Naive thymus-derived CD4-positive, alpha-beta T cell (primary cell): ENCODE measurements around the gene FBRSL1. TPM values are rescaled to one million over a fixed set of nuclear protein-coding genes. Genes with fewer than 3 reads are reported as not detected.

Experiments used
- ATAC-seq: fragments of 150-1000 bp; cut with Tn5 transposase; 2 replicates; pipeline ENCODE4 v1.10.0; 2021; ENCODE audit warnings: mild to moderate bottlenecking, moderate library complexity
- CTCF ChIA-PET: fragments of 350-600 bp; sonication (Branson Sonifier 250); formaldehyde crosslinking; loops from one replicate; lab custom pipeline; 2021; ENCODE audit warnings: antibody characterized with exemption; lab: Charles Lee
- POLR2A ChIA-PET: fragments of 350-600 bp; sonication (Branson Sonifier 250); formaldehyde crosslinking; loops from one replicate; lab custom pipeline; 2021; ENCODE audit warnings: antibody characterized with exemption, inconsistent platforms; lab: Charles Lee
- DNase-seq, 9 donors: peaks; one replicate each; pipeline versions ENCODE4 v3.0.0 to v3.0.0-alpha.2; 2020 to 2022; ENCODE audit warnings: mixed read lengths in 1 of 9
- H3K27ac ChIP-seq: one replicate; pipeline ENCODE4 v1.7.0; 2013; ENCODE audit warnings: mild to moderate bottlenecking, low read depth, low read length, moderate library complexity
- H3K27me3 ChIP-seq, 2 donors: one replicate each; pipeline ENCODE4 v1.7.0; 2013; ENCODE audit warnings: low read length in 2 of 2, mild to moderate bottlenecking in 2 of 2, moderate library complexity in 2 of 2; ENCODE audit not compliant: control insufficient read depth in 2 of 2, insufficient read depth in 2 of 2
- H3K36me3 ChIP-seq, 3 experiments: 1 replicate in 2 of 3; 2 replicates in 1 of 3; pipeline ENCODE4 v1.7.0; 2013; ENCODE audit warnings: low read length in 3 of 3, mild to moderate bottlenecking in 3 of 3, moderate library complexity in 1 of 3; ENCODE audit not compliant: insufficient read depth in 3 of 3, control insufficient read depth in 2 of 3
- H3K4me1 ChIP-seq, 2 donors: one replicate each; pipeline ENCODE4 v1.7.0; 2013; ENCODE audit warnings: low read length in 2 of 2, mild to moderate bottlenecking in 2 of 2, moderate library complexity in 1 of 2; ENCODE audit not compliant: control insufficient read depth in 2 of 2, insufficient read depth in 2 of 2
- H3K4me3 ChIP-seq: 2 replicates; pipeline ENCODE4 v1.7.0; 2013; ENCODE audit warnings: mild to moderate bottlenecking, low read length
- H3K9me3 ChIP-seq, 3 experiments: 1 replicate in 2 of 3; 2 replicates in 1 of 3; pipeline ENCODE4 v1.7.0; 2013; ENCODE audit warnings: low read length in 3 of 3; ENCODE audit not compliant: control insufficient read depth in 2 of 3
- H3K27ac Mint-ChIP-seq, 9 donors: one replicate each; pipeline ENCODE4 v1.8.0; 2020 to 2022; ENCODE audit warnings: mixed read lengths in 9 of 9, mild to moderate bottlenecking in 8 of 9, moderate library complexity in 5 of 9, inconsistent platforms in 2 of 9
- H3K27me3 Mint-ChIP-seq, 5 donors: one replicate each; pipeline ENCODE4 v1.8.0; 2021 to 2022; ENCODE audit warnings: mixed read lengths in 5 of 5, mild to moderate bottlenecking in 1 of 5
- H3K36me3 Mint-ChIP-seq, 5 donors: one replicate each; pipeline ENCODE4 v1.8.0; 2020 to 2022; ENCODE audit warnings: mixed read lengths in 5 of 5, mild to moderate bottlenecking in 3 of 5, inconsistent platforms in 1 of 5
- H3K4me1 Mint-ChIP-seq, 7 donors: one replicate each; pipeline ENCODE4 v1.8.0; 2020 to 2022; ENCODE audit warnings: mixed read lengths in 7 of 7, mild to moderate bottlenecking in 3 of 7, inconsistent platforms in 1 of 7
- H3K4me3 Mint-ChIP-seq, 10 donors: one replicate each; pipeline ENCODE4 v1.8.0; 2020 to 2022; ENCODE audit warnings: mild to moderate bottlenecking in 10 of 10, mixed read lengths in 10 of 10, moderate library complexity in 6 of 10, inconsistent platforms in 2 of 10
- H3K9me3 Mint-ChIP-seq, 11 donors: one replicate each; pipeline ENCODE4 v1.8.0; 2020 to 2022; ENCODE audit warnings: mixed read lengths in 11 of 11, mild to moderate bottlenecking in 4 of 11, inconsistent platforms in 1 of 11, moderate library complexity in 1 of 11
- intact Hi-C, 2 donors: fragments of 100-400 bp; cut with micrococcal nuclease; formaldehyde crosslinking; loops; one replicate each; pipeline ENCODE4 v1.15.1; 2023
- polyA plus RNA-seq, 2 donors: library from polyadenylated mRNA; unstranded; fragments of 300-500 nt; fragmentation: Illumina TruSeq; gene quantifications; one replicate each; pipeline ENCODE4 v1.2.3, GENCODE V29; 2021
- total RNA-seq, 6 experiments: library from RNA in 5 of 6; stranded (reverse) in 5 of 6; gene quantifications; 1 replicate in 5 of 6; 2 replicates in 1 of 6; pipeline ENCODE4 v1.2.3 and lab custom pipeline; 2021 to 2026

Gene FBRSL1
- total and polyA plus RNA-seq, 7 experiments from 2014 or later: 0.77 to 105 (median 90.9) TPM

DNA sequence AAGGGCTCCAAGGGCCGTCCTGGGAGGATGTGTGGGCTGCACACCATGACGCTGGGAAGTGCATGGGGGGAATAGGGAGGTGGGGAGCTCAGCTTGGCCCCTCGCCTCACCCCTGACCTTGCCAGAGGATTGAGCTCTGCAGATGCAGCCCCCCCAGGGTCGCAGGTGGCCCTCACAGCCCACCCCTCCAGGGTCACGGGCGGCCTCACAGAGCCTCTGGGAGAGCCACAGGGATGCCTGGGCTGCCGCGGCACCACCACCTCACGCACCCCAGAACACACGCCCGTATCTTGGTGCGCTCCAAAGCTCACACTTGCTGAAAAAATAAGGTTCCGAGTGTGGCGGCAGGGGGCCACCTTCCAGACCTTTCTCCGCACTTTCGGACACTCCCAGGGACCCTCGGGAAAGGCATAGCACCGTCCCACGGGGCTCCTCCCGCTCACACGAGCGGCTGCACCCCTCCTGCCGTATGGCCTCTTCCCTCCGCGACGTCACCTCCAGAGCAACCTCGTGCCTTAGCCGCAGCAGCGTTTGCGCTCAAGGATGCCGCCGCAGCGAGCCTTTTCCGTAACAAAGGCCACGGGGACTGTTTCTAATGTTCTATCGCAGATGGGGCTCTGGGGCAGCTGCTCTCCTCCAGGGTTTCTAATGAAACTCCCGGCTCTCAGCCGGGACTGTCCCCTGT, 9.9 kb upstream of the FBRSL1 start:
- ChIA-PET POLR2A (interaction anchor here (0.8 to 5.8 kb wide), 2 partner anchors 7 to 42 kb away, joined by 3 to 66 read pairs; no protein-coding TSS in a partner anchor), CTCF (interaction anchor here (1.3 kb wide), 1 partner anchor 8 kb away, joined by 4 read pairs; no protein-coding TSS in a partner anchor)
- H3K27me3 Mint-ChIP-seq: peaks cover 0 to 5% (median 0%) of the 10 kb centered on the region in 5 donors
- peaks cover 23 to 43% (median 29%) of the 10 kb centered on the region in 7 donors for H3K4me1 Mint-ChIP-seq
- H3K27me3 ChIP-seq: no peaks in the 10 kb centered on the region
- peaks cover 0 to 11% (median 0%) of the 10 kb centered on the region in 11 donors for H3K9me3 Mint-ChIP-seq
- H3K27ac ChIP-seq: no peak overlapping the region
- H3K9me3 ChIP-seq: no peaks in the 10 kb centered on the region
- DNase-seq (no peak), ATAC-seq (no peak)
- H3K4me1 ChIP-seq: peaks cover 11 to 18% of the 10 kb centered on the region in 2 donors
- H3K36me3 Mint-ChIP-seq: peaks cover 0 to 2% (median 0%) of the 10 kb centered on the region in 5 donors
- H3K27ac Mint-ChIP-seq: peak overlapping the region in 1 of 9 donors; percentile 72
- H3K36me3 ChIP-seq: no peaks in the 10 kb centered on the region
- H3K4me3 ChIP-seq: no peak overlapping the region
- intact Hi-C loops: loop anchor here (5.0 to 10.0 kb wide), 2 partner anchors 42 to 535 kb away; partner anchors contain the start of gene EP400 (in 1 of the 2)
- no peak overlapping the region for H3K4me3 Mint-ChIP-seq

DNA sequence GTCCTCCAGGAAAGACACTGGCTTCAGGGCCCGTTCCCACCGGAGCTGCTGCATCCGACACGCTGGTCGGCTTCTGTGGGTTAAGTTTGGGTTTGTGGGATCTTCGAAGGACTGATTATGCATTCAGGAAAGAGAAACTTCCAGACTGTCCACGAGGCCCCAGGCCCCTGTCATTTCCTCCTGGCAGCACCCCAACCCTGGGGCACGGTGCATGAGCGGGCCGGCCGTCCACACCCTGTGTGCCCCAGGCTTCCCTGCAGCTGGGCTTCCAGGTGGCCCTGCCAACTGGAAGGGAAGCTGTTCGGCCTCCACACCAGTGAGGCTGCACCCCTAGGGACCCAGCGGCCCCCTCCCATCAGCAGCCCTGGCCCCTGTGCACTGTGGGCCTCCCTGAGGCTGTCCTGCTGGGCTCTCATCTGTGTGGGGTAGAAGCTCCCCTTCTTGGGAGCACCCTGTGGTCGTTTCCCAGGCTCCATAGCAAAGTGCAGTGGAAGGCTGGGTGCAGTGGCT, 9.3 kb upstream of the FBRSL1 start:
- H3K27ac ChIP-seq: no peak overlapping the region
- Mint-ChIP-seq H3K4me3 (no peak overlapping the region), H3K27ac (peak overlapping the region in 2 of 9 donors; percentile 11 to 40), H3K4me1 (peaks cover 23 to 41% (median 28%) of the 10 kb centered on the region in 7 donors), H3K9me3 (peaks cover 0 to 8% (median 0%) of the 10 kb centered on the region in 11 donors), H3K36me3 (peaks cover 0 to 2% (median 0%) of the 10 kb centered on the region in 5 donors), H3K27me3 (peaks cover 0 to 3% (median 0%) of the 10 kb centered on the region in 5 donors)
- DNase-seq (no peak), ATAC-seq (no peak)
- no peaks in the 10 kb centered on the region for H3K9me3 ChIP-seq
- no peak overlapping the region for H3K4me3 ChIP-seq
- ChIA-PET CTCF (no interaction called here), POLR2A (interaction anchor here (0.6 to 5.8 kb wide), 3 partner anchors 7 to 43 kb away, joined by 3 to 66 read pairs (median 3); no protein-coding TSS in a partner anchor)
- H3K27me3 ChIP-seq: no peaks in the 10 kb centered on the region
- intact Hi-C loops: loop anchor here in 1 of 2 donors (10.0 kb wide), 1 partner anchor 536 kb away; the partner anchor contains the start of gene EP400
- H3K36me3 ChIP-seq: no peaks in the 10 kb centered on the region
- H3K4me1 ChIP-seq: peaks cover 11 to 15% of the 10 kb centered on the region in 2 donors

DNA sequence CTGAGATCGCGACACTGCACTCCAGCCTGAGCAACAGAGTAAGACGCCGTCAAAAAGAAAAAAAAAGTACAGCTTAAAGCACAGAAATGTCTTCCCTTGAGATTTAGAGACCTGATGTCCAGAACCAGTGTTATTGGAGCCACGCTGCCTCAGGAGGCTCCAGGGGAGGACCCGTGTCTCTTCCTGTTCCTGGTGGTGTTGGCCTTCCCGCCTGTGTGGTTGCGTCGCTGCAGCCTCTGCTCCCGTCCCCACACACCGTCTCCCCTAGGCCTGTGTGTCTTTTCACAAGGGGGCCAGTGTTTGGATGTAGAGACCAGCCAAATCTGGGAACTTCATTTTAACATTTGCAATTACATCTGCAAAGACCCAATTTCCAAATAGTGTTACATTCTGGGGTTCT, 8.6 kb upstream of the FBRSL1 start:
- Histone ChIP-seq H3K9me3 (no peaks in the 10 kb centered on the region), H3K27me3 (no peaks in the 10 kb centered on the region), H3K27ac (no peak overlapping the region), H3K4me1 (peaks cover 6 to 8% of the 10 kb centered on the region in 2 donors), H3K36me3 (no peaks in the 10 kb centered on the region), H3K4me3 (no peak overlapping the region)
- H3K27me3 Mint-ChIP-seq: no peaks in the 10 kb centered on the region
- ChIA-PET POLR2A (interaction anchor here (0.6 kb wide), 1 partner anchor 38 kb away, joined by 3 read pairs; no protein-coding TSS in a partner anchor), CTCF (no interaction called here)
- H3K4me1 Mint-ChIP-seq: peaks cover 22 to 41% (median 28%) of the 10 kb centered on the region in 7 donors
- intact Hi-C loops: loop anchor here in 1 of 2 donors (10.0 kb wide), 1 partner anchor 537 kb away; the partner anchor contains the start of gene EP400
- ATAC-seq (no peak), DNase-seq (no peak)
- H3K4me3 Mint-ChIP-seq: no peak overlapping the region
- H3K27ac Mint-ChIP-seq: peak overlapping the region in 3 of 9 donors; percentile 11 to 40 (median 25)
- peaks cover 0 to 3% (median 0%) of the 10 kb centered on the region in 11 donors for H3K9me3 Mint-ChIP-seq
- H3K36me3 Mint-ChIP-seq: no peaks in the 10 kb centered on the region

DNA sequence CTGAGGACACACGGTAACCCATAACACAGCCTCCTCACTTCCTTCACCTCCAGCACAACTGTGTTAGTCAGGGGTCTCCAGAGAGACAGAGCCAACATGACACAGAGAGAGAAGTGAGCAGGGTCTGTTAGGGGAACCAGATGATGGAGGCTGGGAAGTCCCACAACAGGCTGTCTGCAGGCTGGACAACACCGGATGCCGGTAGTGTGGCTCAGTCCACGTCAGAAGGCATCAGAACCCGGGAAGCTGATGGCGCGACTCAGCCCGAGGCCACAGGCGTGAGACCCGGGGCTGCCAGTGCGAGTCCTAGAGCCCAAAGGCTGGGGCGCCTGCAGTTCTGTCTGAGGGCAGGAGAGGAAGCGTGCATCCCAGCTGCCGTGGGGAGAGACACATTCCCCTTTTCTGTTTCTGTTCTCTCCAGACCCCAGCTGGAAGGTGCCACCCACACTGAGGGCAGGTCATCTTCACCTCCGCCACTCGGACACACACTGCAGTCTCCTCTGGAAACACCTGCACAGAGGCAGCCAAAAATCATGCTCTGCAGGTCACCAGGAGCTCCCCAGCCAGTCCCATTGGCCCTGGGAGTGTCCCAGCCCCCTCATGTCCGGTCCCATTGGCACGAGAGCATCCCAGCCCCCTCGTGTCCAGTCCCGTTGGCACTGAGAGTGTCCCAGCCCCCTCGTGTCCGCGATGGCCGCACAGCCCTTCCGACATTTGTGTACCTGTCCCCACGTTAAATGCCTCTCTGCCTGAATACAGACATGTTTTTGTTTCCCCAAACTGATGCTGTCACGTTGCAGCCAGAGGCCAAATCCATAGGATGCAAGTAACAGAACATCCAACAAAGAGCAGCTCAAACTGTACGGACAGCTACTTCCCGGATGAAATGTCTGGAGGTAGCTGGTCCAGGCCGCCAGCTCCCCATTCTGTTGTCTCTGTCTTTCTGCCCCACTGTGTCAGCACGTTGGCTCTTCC, 7.9 kb upstream of the FBRSL1 start:
- ATAC-seq: peak; percentile 77
- Mint-ChIP-seq H3K27me3 (no peaks in the 10 kb centered on the region), H3K4me3 (no peak overlapping the region), H3K4me1 (peaks cover 19 to 40% (median 25%) of the 10 kb centered on the region in 7 donors), H3K27ac (peak overlapping the region in 1 of 9 donors; percentile 16), H3K36me3 (no peaks in the 10 kb centered on the region), H3K9me3 (peaks cover 0 to 3% (median 0%) of the 10 kb centered on the region in 11 donors)
- H3K36me3 ChIP-seq: no peaks in the 10 kb centered on the region
- CTCF ChIA-PET: no interaction called here
- peaks cover under 1 to 1% of the 10 kb centered on the region in 2 donors for H3K4me1 ChIP-seq
- no peaks in the 10 kb centered on the region for H3K27me3 ChIP-seq
- POLR2A ChIA-PET: interaction anchor here (1.0 kb wide), 2 partner anchors 36 to 52 kb away, joined by 3 to 4 read pairs; no protein-coding TSS in a partner anchor
- no peak overlapping the region for H3K4me3 ChIP-seq
- no peak for DNase-seq
- intact Hi-C loops: loop anchor here in 1 of 2 donors (10.0 kb wide), 1 partner anchor 537 kb away; the partner anchor contains the start of gene EP400
- H3K9me3 ChIP-seq: no peaks in the 10 kb centered on the region
- H3K27ac ChIP-seq: no peak overlapping the region

DNA sequence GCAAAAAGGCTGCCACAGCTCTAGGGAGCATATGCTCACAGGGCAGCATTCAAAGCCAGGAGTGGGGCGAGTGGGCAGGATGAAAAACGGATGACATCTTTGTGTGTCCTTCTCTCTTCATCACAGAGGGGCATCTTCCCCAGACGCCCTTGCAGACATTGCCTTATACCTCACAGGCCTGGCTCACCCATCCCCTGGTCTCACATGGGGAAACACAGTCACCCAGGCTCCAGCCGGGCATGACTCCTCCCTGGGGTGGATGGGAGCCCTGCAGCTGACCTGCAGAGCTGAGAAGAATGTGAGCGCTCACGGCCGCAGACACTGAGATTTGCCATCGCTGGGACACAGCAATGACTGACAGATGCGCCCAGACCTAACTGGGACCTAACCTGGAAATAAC, 7.2 kb upstream of the FBRSL1 start:
- H3K4me1 ChIP-seq: peaks cover 1 to 8% of the 10 kb centered on the region in 2 donors
- Mint-ChIP-seq H3K9me3 (peaks cover 0 to 3% (median 0%) of the 10 kb centered on the region in 11 donors), H3K36me3 (no peaks in the 10 kb centered on the region), H3K4me1 (peaks cover 23 to 42% (median 31%) of the 10 kb centered on the region in 7 donors), H3K27ac (peak overlapping the region in 1 of 9 donors; percentile 59), H3K4me3 (no peak overlapping the region), H3K27me3 (no peaks in the 10 kb centered on the region)
- H3K36me3 ChIP-seq: no peaks in the 10 kb centered on the region
- intact Hi-C loops: loop anchor here in 1 of 2 donors (10.0 kb wide), 1 partner anchor 538 kb away; the partner anchor contains the start of gene EP400
- no peaks in the 10 kb centered on the region for H3K27me3 ChIP-seq
- H3K27ac ChIP-seq: no peak overlapping the region
- H3K4me3 ChIP-seq: no peak overlapping the region
- ChIA-PET CTCF (no interaction called here), POLR2A (interaction anchor here (1.0 kb wide), 2 partner anchors 37 to 53 kb away, joined by 3 to 4 read pairs; no protein-coding TSS in a partner anchor)
- no peak for ATAC-seq
- H3K9me3 ChIP-seq: no peaks in the 10 kb centered on the region
- no peak for DNase-seq
